Panc1 (cell line): ENCODE results near the gene LLGL1. TPM values are rescaled to one million over a fixed set of nuclear protein-coding genes. Genes with fewer than 3 reads are reported as not detected.

ENCODE experiments used
- ATAC-seq: fragments of 200-7000 bp; cut with Tn5 transposase; 2 replicates; pipeline ENCODE4 v1.9.1; 2020; ENCODE audit warnings: mild to moderate bottlenecking, moderate library complexity
- BruUV-seq: library from RNA; stranded (reverse); fragments of 400-500 nt; replicated peaks from 2 replicates; lab custom pipeline; 2021; lab: Mats Ljungman, UMichigan
- CTCF ChIA-PET: fragments of 300-600 bp; sonication (Branson Sonifier 250); formaldehyde crosslinking; loops from one replicate; lab custom pipeline; 2022; ENCODE audit warnings: antibody characterized with exemption; lab: Charles Lee
- POLR2A ChIA-PET: fragments of 300-600 bp; sonication (Branson Sonifier 250); formaldehyde crosslinking; loops from one replicate; lab custom pipeline; 2022; ENCODE audit warnings: antibody characterized with exemption; lab: Charles Lee
- DNase-seq: peaks from one replicate; pipeline ENCODE4 v3.0.0-alpha.2; 2010; ENCODE audit warnings: low read depth, low spot score
- H3K27ac ChIP-seq: 2 replicates; pipeline ENCODE4 v1.5.1; 2011; ENCODE audit warnings: mild to moderate bottlenecking, low read length, inconsistent platforms
- H3K27me3 ChIP-seq: fragments of 200-500 bp; sonication (Bioruptor generic); 2 replicates; pipeline ENCODE4 v1.6.0; 2014; ENCODE audit warnings: low read length, inconsistent platforms; ENCODE audit not compliant: control insufficient read depth, insufficient read depth
- H3K36me3 ChIP-seq: fragments of 200-500 bp; sonication (Bioruptor generic); 2 replicates; pipeline ENCODE4 v1.5.1; 2014; ENCODE audit warnings: inconsistent platforms, mild to moderate bottlenecking, low read length, moderate library complexity; ENCODE audit not compliant: control insufficient read depth, insufficient read depth
- H3K4me1 ChIP-seq: 2 replicates; pipeline ENCODE4 v1.5.1; 2011; ENCODE audit warnings: inconsistent platforms, mild to moderate bottlenecking, low read length, moderate library complexity; ENCODE audit not compliant: control insufficient read depth, insufficient read depth
- H3K4me3 ChIP-seq, 2 experiments: 2 replicates each; pipeline ENCODE4 v1.5.1; 2011 to 2012; ENCODE audit warnings: low read depth in 2 of 2, low read length in 2 of 2, mild to moderate bottlenecking in 2 of 2, inconsistent platforms in 1 of 2, moderate library complexity in 1 of 2
- H3K9me3 ChIP-seq: fragments of 200-500 bp; sonication (Bioruptor generic); 2 replicates; pipeline ENCODE4 v1.5.1; 2014; ENCODE audit warnings: low read depth, mild to moderate bottlenecking, inconsistent platforms, low read length, moderate library complexity; ENCODE audit not compliant: control insufficient read depth, insufficient read depth
- POLR2AphosphoS5 ChIP-seq: IDR thresholded peaks from 2 replicates; pipeline ENCODE4 v1.6.1; 2012; ENCODE audit warnings: mild to moderate bottlenecking, low read depth, low read length, moderate library complexity
- SIN3A ChIP-seq: IDR thresholded peaks from 2 replicates; pipeline ENCODE4 v1.6.1; 2012; ENCODE audit warnings: low read depth, mild to moderate bottlenecking, low read length, moderate library complexity, borderline replicate concordance; ENCODE audit not compliant: insufficient read depth
- TCF7L2 ChIP-seq: IDR thresholded peaks from 2 replicates; pipeline ENCODE4 v1.6.1; 2011; ENCODE audit warnings: mild to moderate bottlenecking, low read depth, low read length, inconsistent platforms
- in situ Hi-C: cut with HindIII; loops from 2 replicates; pipeline ENCODE4 v1.10.0; 2016; ENCODE audit warnings: low sequenced_read_pairs, low pct_unique_long_range_greater_than_20kb
- intact Hi-C: fragments of 100-400 bp; cut with micrococcal nuclease; formaldehyde crosslinking; loops from one replicate; pipeline ENCODE4 v1.10.0; 2022; ENCODE audit not compliant: unreplicated experiment
- total RNA-seq: library from RNA; stranded (reverse); gene quantifications from one replicate; pipeline ENCODE4 v1.2.1, GENCODE V29; 2021; ENCODE audit not compliant: unreplicated experiment
- TF ChIP-seq, protein P1 (sequence below), 2 experiments: IDR thresholded peaks; 2 replicates each; pipeline ENCODE4 v1.6.1; 2011 to 2012; ENCODE audit warnings: low read depth in 2 of 2, control low read depth in 1 of 2, low read length in 1 of 2, mild to moderate bottlenecking in 1 of 2, moderate library complexity in 1 of 2; ENCODE audit not compliant: insufficient read depth in 1 of 2
- TF ChIP-seq, protein P2 (sequence below): fragments of 450-650 bp; IDR thresholded peaks from 2 replicates; pipeline ENCODE4 v1.5.1; 2017; ENCODE audit warnings: mild to moderate bottlenecking

Gene LLGL1
- total RNA-seq, 1 experiment from 2014 or later, result 18.4 TPM

DNA sequence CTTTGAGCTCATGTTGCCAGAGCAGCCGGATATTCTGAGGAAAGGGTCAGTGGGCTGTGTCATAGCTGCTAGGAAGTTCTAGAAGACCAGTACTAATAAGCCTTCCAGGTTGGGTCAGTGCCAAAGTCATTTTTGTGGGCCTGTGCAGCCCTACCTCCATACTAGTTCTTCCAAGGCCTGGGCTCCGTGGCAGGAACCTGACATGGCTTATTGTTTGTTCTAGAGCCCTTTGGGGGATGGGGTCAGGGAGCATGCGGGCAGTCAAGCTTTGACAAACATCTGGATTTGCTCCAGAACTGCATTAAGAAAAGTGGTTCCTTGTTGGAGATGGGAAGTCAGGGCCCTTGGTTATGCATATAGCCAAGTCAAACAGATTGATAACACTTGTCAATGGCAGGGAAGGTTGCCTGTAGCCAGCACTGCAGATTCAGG lies 34.2 kb upstream of the LLGL1 start:
- H3K9me3 ChIP-seq, result no peaks in the 10 kb centered on the region
- intact Hi-C loops, result no loop called here
- ChIA-PET POLR2A (no interaction called here), CTCF (no interaction called here)
- TF ChIP-seq, protein P1, sequence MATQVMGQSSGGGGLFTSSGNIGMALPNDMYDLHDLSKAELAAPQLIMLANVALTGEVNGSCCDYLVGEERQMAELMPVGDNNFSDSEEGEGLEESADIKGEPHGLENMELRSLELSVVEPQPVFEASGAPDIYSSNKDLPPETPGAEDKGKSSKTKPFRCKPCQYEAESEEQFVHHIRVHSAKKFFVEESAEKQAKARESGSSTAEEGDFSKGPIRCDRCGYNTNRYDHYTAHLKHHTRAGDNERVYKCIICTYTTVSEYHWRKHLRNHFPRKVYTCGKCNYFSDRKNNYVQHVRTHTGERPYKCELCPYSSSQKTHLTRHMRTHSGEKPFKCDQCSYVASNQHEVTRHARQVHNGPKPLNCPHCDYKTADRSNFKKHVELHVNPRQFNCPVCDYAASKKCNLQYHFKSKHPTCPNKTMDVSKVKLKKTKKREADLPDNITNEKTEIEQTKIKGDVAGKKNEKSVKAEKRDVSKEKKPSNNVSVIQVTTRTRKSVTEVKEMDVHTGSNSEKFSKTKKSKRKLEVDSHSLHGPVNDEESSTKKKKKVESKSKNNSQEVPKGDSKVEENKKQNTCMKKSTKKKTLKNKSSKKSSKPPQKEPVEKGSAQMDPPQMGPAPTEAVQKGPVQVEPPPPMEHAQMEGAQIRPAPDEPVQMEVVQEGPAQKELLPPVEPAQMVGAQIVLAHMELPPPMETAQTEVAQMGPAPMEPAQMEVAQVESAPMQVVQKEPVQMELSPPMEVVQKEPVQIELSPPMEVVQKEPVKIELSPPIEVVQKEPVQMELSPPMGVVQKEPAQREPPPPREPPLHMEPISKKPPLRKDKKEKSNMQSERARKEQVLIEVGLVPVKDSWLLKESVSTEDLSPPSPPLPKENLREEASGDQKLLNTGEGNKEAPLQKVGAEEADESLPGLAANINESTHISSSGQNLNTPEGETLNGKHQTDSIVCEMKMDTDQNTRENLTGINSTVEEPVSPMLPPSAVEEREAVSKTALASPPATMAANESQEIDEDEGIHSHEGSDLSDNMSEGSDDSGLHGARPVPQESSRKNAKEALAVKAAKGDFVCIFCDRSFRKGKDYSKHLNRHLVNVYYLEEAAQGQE (IDR thresholded peaks at IDR 0.05; ENCODE audit: insufficient read depth in 1 of 2, low read depth in 2 of 2, low read length in 1 of 2), result no peak
- TF ChIP-seq POLR2AphosphoS5, result no peak
- no peak for TF ChIP-seq SIN3A
- no peak for TF ChIP-seq TCF7L2
- TF ChIP-seq, protein P2, sequence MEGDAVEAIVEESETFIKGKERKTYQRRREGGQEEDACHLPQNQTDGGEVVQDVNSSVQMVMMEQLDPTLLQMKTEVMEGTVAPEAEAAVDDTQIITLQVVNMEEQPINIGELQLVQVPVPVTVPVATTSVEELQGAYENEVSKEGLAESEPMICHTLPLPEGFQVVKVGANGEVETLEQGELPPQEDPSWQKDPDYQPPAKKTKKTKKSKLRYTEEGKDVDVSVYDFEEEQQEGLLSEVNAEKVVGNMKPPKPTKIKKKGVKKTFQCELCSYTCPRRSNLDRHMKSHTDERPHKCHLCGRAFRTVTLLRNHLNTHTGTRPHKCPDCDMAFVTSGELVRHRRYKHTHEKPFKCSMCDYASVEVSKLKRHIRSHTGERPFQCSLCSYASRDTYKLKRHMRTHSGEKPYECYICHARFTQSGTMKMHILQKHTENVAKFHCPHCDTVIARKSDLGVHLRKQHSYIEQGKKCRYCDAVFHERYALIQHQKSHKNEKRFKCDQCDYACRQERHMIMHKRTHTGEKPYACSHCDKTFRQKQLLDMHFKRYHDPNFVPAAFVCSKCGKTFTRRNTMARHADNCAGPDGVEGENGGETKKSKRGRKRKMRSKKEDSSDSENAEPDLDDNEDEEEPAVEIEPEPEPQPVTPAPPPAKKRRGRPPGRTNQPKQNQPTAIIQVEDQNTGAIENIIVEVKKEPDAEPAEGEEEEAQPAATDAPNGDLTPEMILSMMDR, result no peak
- ATAC-seq (no peak), DNase-seq (no peak)
- peaks cover 34% of the 10 kb centered on the region for H3K4me1 ChIP-seq
- no TSS peak for BruUV-seq
- H3K36me3 ChIP-seq, result peaks cover 14% of the 10 kb centered on the region
- no peak overlapping the region for H3K27ac ChIP-seq
- H3K27me3 ChIP-seq, result no peaks in the 10 kb centered on the region
- in situ Hi-C loops, result no loop called here
- no peak overlapping the region for H3K4me3 ChIP-seq

DNA sequence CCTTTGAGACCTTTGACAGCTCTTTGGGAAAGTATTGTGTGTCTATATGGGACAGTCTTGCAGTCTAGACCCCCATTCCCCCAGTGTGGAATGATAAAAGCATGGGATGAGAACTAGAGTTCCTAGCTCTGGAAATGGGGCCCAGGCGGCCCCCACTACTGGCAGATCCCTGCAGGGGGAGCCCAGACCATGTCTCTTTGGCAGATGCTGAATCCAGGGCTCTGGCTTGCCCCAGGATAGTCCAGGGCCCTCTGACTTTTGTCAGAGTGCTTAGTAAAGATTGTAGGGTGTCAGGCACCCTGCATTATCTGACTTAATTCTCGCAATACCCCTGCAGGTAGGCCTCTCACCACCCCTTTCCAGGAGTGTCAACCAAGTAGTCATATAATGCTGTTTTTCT lies 33.5 kb upstream of the LLGL1 start:
- H3K4me1 ChIP-seq, result peaks cover 29% of the 10 kb centered on the region
- intact Hi-C loops, result no loop called here
- ChIA-PET POLR2A (no interaction called here), CTCF (interaction anchor here (0.5 kb wide), 1 partner anchor 21 kb away, joined by 3 read pairs; no protein-coding TSS in a partner anchor)
- no peaks in the 10 kb centered on the region for H3K27me3 ChIP-seq
- peaks cover 19% of the 10 kb centered on the region for H3K36me3 ChIP-seq
- TF ChIP-seq, protein P1 (IDR thresholded peaks at IDR 0.05; ENCODE audit: insufficient read depth in 1 of 2, low read depth in 2 of 2, low read length in 1 of 2), result no peak
- TF ChIP-seq TCF7L2 (no peak), POLR2AphosphoS5 (no peak), SIN3A (no peak)
- TF ChIP-seq, protein P2, result peak; percentile 55; the same call in 1 of the 2 replicates
- no TSS peak for BruUV-seq
- H3K9me3 ChIP-seq, result no peaks in the 10 kb centered on the region
- in situ Hi-C loops, result no loop called here
- DNase-seq, result no peak
- H3K27ac ChIP-seq, result no peak overlapping the region
- ATAC-seq, result peak; percentile 39; the same call in 1 of the 2 replicates
- H3K4me3 ChIP-seq, result no peak overlapping the region
